NK-92 treated with Interleukin-12 subunit alpha and Interleukin-12 subunit beta, amount 100 ng/mL, for 24 hours (cell line): Measurements from ENCODE around the gene PRPF4.

Source experiments
- DNase-seq: peaks from one replicate; lab custom pipeline; 2025; lab: John Stamatoyannopoulos, UW

The PRPF4 gene

GRCh38 chr9:113311961-113312360, 36.5 kb downstream of the PRPF4 start:
- DNase-seq = no peak

- DNase-seq = no peak
Measured at GRCh38 chr9:113313261-113313660, 37.8 kb downstream of the PRPF4 start.

DNA sequence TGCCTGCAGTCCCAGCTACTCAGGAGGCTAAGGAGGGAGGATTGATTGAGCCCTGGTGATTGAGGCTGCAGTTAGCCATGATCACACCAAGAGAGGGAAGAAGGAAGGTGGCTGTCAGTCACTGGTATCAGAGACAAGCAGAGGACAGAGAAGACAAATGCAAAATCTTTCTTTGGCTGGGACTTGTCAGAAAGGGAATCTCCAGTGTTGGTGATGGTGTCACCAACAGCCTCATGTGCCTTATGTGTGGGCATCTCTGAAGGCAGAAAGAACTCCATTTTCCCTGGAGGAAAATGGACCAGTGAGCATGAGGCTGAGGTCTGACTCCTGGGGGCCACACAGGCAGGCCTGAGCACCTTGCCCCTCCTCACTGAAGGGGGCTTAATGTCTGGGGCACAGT, 39.8 kb downstream of the PRPF4 start:
- no peak for DNase-seq

GRCh38 chr9:113316030-113316429, 40.6 kb downstream of the PRPF4 start:
- DNase-seq = no peak

GRCh38 chr9:113317777-113318176, 42.3 kb downstream of the PRPF4 start:
- no peak for DNase-seq

- no peak for DNase-seq
Measured at GRCh38 chr9:113319054-113319453, 43.6 kb downstream of the PRPF4 start.

DNA sequence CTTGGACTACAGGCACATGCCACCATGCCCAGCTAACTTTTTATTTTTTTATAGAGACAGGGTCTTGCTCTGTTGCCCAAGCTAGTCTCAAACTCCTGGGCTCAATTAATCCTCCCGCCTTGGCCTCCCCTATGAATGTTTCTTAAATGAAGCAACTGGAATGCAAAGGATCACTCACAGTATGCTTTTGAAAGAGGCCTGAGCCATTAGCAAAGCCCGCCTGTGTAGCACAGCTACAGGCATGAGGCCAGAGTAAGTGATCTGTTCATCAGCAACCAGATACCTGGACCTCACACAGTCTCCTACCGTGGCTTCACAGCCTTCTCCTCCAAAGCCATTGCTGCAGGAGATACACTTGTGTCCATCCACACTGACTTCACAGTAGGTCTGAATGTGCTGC, 44.6 kb downstream of the PRPF4 start:
- DNase-seq = no peak

DNA sequence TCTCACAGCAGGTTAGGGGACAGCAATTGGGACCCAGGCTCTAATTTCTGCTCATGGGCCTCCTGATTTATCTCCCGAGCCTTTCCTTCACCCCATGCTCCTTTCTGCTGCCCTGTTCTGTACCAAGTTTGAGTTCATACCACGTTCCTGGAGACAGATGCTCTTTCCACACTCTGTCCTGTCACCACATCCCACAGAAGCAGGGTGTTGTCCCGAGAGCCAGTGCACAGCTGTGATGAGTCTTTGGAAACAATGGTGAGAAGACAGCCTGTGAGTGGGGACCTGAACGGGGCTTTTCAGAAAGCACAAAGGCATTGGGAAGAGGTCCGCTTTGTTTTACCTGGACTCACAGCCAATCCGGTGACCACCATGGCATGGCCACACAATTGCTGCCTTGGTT, 47.2 kb downstream of the PRPF4 start:
- no peak for DNase-seq

DNA sequence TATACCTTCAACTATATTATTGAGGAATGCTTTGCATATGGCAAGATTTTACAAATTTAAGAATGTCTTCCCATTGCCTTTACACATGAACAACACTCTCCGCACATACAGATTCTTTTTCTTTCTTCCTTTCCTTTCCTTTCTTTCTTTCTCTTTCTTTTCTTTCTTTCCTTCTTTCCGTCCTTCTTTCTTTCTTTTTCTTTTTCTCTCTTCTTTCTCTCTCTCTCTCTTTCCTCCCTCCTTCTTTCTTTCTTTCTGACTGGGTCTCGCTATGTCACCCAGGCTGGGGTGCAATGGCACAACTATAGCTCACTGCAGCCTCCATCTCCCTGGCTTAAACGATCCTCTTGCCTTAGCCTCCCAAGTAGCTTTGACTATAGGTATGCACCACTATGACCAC, 50.8 kb downstream of the PRPF4 start:
- DNase-seq = no peak

DNA sequence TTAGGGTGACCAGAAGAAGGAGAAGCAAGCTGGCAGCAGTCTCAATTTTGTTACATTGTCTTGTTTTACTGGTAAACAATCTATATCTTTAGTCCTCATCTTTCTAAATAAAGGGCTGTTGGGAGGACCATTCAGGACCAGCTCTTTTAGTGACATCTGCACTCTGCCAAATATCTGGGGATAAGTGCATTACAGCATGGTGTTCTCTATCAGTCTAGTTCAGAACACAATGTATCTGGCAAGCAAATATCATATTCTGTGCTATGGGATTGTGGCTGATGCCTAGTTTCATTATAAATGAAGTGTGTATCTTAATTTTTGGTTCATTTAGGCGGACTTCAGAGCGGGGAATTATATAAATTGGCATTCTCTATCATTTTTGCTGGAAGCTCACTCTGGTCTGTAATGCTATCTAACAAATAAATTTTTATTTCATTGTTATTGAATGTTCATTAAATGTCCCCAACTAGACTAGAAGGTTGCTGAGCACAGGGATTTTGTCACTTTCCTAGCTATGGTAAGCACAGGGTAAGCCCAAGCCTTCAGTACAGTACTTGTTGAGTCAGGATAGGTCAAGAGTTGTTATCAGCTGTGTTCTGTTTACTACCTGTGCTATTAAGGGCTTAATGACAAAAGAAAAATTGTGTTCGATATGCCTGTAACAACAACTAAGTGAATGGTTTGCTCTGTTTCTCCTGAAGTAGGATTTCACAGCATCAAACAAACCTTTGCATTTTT, 52.8 kb downstream of the PRPF4 start:
- DNase-seq = no peak

DNA sequence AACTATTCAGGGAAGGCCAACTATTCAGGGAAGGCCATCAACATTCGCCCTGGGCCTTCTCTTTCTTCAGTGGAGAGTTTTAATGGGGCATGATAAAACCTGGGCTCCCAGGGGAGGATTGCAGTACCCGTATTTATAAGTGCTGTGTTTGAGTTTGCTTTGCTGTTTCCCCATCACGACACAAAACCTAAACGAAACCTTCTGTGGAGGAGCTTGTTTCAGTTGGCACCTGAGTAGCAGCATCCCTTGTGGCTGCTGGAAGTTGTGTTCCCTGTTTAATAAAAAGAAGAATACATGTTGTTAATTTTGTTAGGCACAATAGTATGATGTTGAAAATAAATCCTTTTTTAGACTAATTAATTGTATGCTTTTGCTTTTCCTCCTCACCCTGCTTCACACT, 56.3 kb downstream of the PRPF4 start:
- no peak for DNase-seq

DNA sequence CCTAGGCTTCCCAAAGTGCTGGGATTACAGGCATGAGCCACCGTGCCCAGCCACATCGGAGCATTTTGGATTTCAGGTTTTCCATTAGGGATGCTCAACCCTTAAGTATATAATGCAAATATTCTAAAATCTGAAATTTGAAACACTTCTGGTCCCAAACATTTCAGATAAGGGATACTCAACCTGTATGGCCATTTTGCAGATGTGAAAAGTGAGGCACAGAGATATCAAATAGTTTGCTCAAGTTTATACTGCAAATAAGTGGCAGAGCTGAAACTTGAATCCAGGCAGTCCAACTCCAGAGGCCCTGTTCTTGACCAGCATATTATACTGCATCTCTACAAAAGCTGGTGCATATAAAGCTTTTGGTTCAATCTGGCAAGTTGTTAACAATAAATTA, 62.3 kb downstream of the PRPF4 start:
- no peak for DNase-seq

DNA sequence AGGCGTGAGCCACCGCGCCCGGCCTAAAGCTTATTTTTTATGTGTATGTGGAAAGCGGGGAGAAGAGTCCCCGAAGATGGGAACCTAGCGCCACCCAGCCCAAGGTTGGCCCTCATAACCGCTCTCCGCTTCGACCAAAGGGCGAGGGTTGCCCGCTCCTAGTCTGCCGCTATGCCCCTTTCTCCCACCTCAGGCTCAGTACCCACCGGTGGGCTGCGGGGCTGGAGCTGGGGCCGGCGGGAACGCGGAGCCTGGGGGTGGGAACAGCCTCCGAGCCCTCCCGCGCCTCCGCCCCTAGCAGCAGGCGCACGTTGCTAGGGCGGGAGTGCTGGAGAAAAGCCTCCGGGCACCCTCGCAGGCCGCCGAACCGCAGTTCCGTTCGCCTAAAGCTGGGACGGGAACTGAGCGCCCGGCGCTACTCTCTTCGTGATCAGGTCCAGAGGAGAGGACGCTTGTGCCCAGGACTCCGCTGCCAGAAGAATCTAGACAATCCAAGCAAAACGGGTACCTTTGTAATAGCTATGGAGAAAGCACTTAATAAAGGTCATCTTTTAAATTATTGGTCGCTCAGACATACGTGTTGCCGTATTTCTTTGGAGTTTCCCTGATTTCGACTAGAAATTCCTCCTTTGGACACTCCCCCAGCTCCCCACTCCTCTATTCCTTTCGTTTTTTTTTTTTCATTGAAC, 64.7 kb downstream of the PRPF4 start, which contains the start of gene WDR31:
TSS of gene WDR31 (minus strand) at position 265 of the 689 bp plus-strand sequence. CDS start 8,253 bp downstream, outside the sequence.
- peak; percentile 62 for DNase-seq

DNA sequence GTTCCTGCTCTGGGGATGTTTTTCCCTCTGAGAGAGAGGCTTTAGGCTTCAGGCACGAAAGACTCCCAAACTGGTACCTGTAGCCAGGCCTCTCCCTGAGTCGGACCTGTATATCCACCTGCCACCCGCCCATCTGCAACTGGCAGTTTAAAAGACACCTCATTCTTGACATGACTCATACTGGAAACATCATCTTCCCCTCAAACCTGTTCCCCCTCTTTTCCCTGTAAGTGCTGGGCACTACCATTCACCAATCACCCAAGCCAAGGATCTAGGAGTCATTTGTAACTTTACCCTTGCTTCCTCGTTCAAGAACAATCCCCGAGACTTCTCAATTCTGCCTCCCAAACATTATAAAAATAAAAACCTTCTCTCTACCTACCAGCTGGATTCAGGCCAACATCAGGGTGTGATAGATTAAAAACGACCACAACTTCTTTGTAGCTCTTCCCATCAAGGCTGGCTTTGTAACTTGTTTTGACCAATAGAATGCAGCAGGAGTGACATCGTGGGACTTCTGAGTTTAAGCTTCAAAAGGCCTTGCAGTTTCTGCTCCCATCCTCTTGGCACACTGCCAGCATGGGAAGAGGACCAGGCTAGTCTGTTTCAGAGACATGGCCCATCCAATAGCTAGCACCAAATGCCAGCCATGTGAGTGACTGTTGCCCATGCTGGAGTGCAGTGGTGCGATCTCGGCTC, 66.4 kb downstream of the PRPF4 start:
- DNase-seq = no peak
